COR-L47 (cell line): ENCODE measurements around the gene SESN3.
A peak's percentile ranks its signal among the peaks of the same experiment; 100 is the strongest.
"Not testable (repeated sequence)": the region's sequence is repeated elsewhere in the genome, so short reads cannot be mapped to it uniquely, and the experiment has no call there.

Experiments
- DNase-seq: peaks from one replicate; lab custom pipeline; 2025; lab: John Stamatoyannopoulos, UW

SESN3 gene

GRCh38 chr11:95218149-95218548, 12.9 kb downstream of the SESN3 start:
- DNase-seq, result no peak

GRCh38 chr11:95212609-95213008, 18.4 kb downstream of the SESN3 start:
- DNase-seq, result no peak

GRCh38 chr11:95209535-95209934, 21.5 kb downstream of the SESN3 start:
- DNase-seq, result not testable (repeated sequence)

GRCh38 chr11:95200781-95201457, 30.1 kb downstream of the SESN3 start:
- DNase-seq, result no peak

- DNase-seq, result no peak
These were observed 35.2 kb downstream of the SESN3 start for GRCh38 chr11:95195831-95196230.

- no peak for DNase-seq
These were observed 37.5 kb downstream of the SESN3 start for GRCh38 chr11:95193541-95193940.

GRCh38 chr11:95192717-95193116, 38.3 kb downstream of the SESN3 start:
- DNase-seq, result no peak

- DNase-seq, result no peak
These were observed 43.3 kb downstream of the SESN3 start for GRCh38 chr11:95187723-95188122.

- no peak for DNase-seq
These were observed 48.6 kb downstream of the SESN3 start for GRCh38 chr11:95182397-95182796.

GRCh38 chr11:95175818-95176380, 55.1 kb downstream of the SESN3 start:
- DNase-seq, result no peak

- DNase-seq, result no peak
These were observed 60.7 kb downstream of the SESN3 start for GRCh38 chr11:95170294-95170693.

GRCh38 chr11:95166781-95167180, 64.2 kb downstream of the SESN3 start:
- DNase-seq, result no peak

GRCh38 chr11:95165638-95166037, 65.4 kb downstream of the SESN3 start:
- no peak for DNase-seq

- no peak for DNase-seq
These were observed 67.9 kb downstream of the SESN3 start for GRCh38 chr11:95163106-95163505.

GRCh38 chr11:95161248-95161647, 69.8 kb downstream of the SESN3 start:
- no peak for DNase-seq

GRCh38 chr11:95157824-95158223, 73.2 kb downstream of the SESN3 start:
- no peak for DNase-seq

- no peak for DNase-seq
These were observed 74.0 kb downstream of the SESN3 start for GRCh38 chr11:95156916-95157541.

- DNase-seq, result no peak
These were observed 74.8 kb downstream of the SESN3 start for GRCh38 chr11:95156133-95156721.

- no peak for DNase-seq
These were observed 75.6 kb downstream of the SESN3 start for GRCh38 chr11:95155385-95155784.

GRCh38 chr11:95154514-95154913, 76.5 kb downstream of the SESN3 start:
- peak; percentile 50 for DNase-seq

GRCh38 chr11:95153857-95154246, 77.2 kb downstream of the SESN3 start:
- no peak for DNase-seq

GRCh38 chr11:95152876-95153856, 77.8 kb downstream of the SESN3 start:
- no peak for DNase-seq
